GM06990 (cell line): ENCODE data around the gene MRPS12.

Source experiments
- DNase-seq: peaks from one replicate; pipeline ENCODE4 v3.0.0-alpha.2; 2011; ENCODE audit not compliant: insufficient read length; ENCODE audit errors: extremely low read depth
- H3K27me3 ChIP-seq: replicated peaks from 2 replicates; pipeline ENCODE4 v1.6.0; 2011; ENCODE audit warnings: low read length; ENCODE audit not compliant: control insufficient read depth, insufficient read depth
- H3K36me3 ChIP-seq: 2 replicates; pipeline ENCODE4 v1.5.1; 2011; ENCODE audit warnings: low read length; ENCODE audit not compliant: control insufficient read depth, insufficient read depth
- H3K4me3 ChIP-seq: replicated peaks from 2 replicates; pipeline ENCODE4 v1.5.1; 2011; ENCODE audit warnings: low read depth, mild to moderate bottlenecking, control low read depth, low read length
- CTCF ChIP-seq: IDR thresholded peaks from 2 replicates; pipeline ENCODE4 v1.5.1; 2011; ENCODE audit warnings: low read length, control low read depth, mild to moderate bottlenecking, inconsistent platforms; ENCODE audit not compliant: insufficient read depth, poor library complexity, severe bottlenecking

The MRPS12 gene

GRCh38 chr19:38905620-38906019 lies 25.1 kb upstream of the MRPS12 start:
- Histone ChIP-seq H3K36me3 (peaks cover 9% of the 10 kb centered on the region), H3K27me3 (no peaks in the 10 kb centered on the region), H3K4me3 (no peak overlapping the region)
- DNase-seq: no peak
- no peak for TF ChIP-seq CTCF

- no peak for DNase-seq
- Histone ChIP-seq H3K36me3 (peaks cover 9% of the 10 kb centered on the region), H3K27me3 (no peaks in the 10 kb centered on the region), H3K4me3 (no peak overlapping the region)
- TF ChIP-seq CTCF: no peak
These were observed 23.5 kb upstream of the MRPS12 start for GRCh38 chr19:38907227-38907626.

GRCh38 chr19:38907670-38908069 lies 23.1 kb upstream of the MRPS12 start:
- no peak for TF ChIP-seq CTCF
- no peak for DNase-seq
- Histone ChIP-seq H3K36me3 (peaks cover 9% of the 10 kb centered on the region), H3K4me3 (no peak overlapping the region), H3K27me3 (no peaks in the 10 kb centered on the region)

- H3K36me3 ChIP-seq: peaks cover 9% of the 10 kb centered on the region
- no peaks in the 10 kb centered on the region for H3K27me3 ChIP-seq
- no peak for TF ChIP-seq CTCF
- no peak for DNase-seq
- no peak overlapping the region for H3K4me3 ChIP-seq
These were observed 21.8 kb upstream of the MRPS12 start for GRCh38 chr19:38908911-38909310.

- H3K27me3 ChIP-seq: no peaks in the 10 kb centered on the region
- no peak for DNase-seq
- TF ChIP-seq CTCF: no peak
- peaks cover 10% of the 10 kb centered on the region for H3K36me3 ChIP-seq
- H3K4me3 ChIP-seq: no peak overlapping the region
These were observed 20.3 kb upstream of the MRPS12 start for GRCh38 chr19:38910488-38910887.

- H3K27me3 ChIP-seq: no peaks in the 10 kb centered on the region
These were observed 19.2 kb upstream of the MRPS12 start for GRCh38 chr19:38911388-38912001.

More at GRCh38 chr19:38911388-38912001, 19.2 kb upstream of the MRPS12 start:
- H3K36me3 ChIP-seq: peaks cover 11% of the 10 kb centered on the region
- no peak for TF ChIP-seq CTCF
- no peak overlapping the region for H3K4me3 ChIP-seq
- no peak for DNase-seq
